Kidney epithelial cell (primary cell): ENCODE results near the gene ZNF512B. TPM values are rescaled to one million over a fixed set of nuclear protein-coding genes. Genes with fewer than 3 reads are reported as not detected.
"Not testable (repeated sequence)": the region's sequence is repeated elsewhere in the genome, so short reads cannot be mapped to it uniquely, and the experiment has no call there.

Experiments
- DNase-seq: peaks from one replicate; pipeline ENCODE4 v3.0.0-alpha.2; 2010; ENCODE audit warnings: low read depth
- H3K27me3 ChIP-seq: 2 replicates; pipeline ENCODE4 v1.6.0; 2011; ENCODE audit warnings: low read length; ENCODE audit not compliant: control insufficient read depth, insufficient read depth
- H3K36me3 ChIP-seq: 2 replicates; pipeline ENCODE4 v1.5.1; 2011; ENCODE audit warnings: low read length; ENCODE audit not compliant: control insufficient read depth, insufficient read depth
- H3K4me3 ChIP-seq: 2 replicates; pipeline ENCODE4 v1.5.1; 2011; ENCODE audit warnings: low read depth, mild to moderate bottlenecking, control low read depth, low read length
- CTCF ChIP-seq: IDR thresholded peaks from 2 replicates; pipeline ENCODE4 v1.5.1; 2011; ENCODE audit warnings: mild to moderate bottlenecking, moderate library complexity, low read length, control low read depth, inconsistent platforms; ENCODE audit not compliant: insufficient read depth, poor library complexity, severe bottlenecking
- total RNA-seq: library from RNA; depleted of rRNA; stranded (reverse); fragments of >200 nt; gene quantifications from 2 replicates; pipeline ENCODE4 v1.2.3, GENCODE V29; 2015

ZNF512B gene
- 10.8 TPM in 2 replicates for total RNA-seq

- TF ChIP-seq CTCF: no peak
- no peak for DNase-seq
- peaks cover 2% of the 10 kb centered on the region for H3K36me3 ChIP-seq
Measured at GRCh38 chr20:63969838-63970713, at the start of gene ZNF512B. Gene ZNF512B, minus strand, starts transcription at chr20:63969930. Its CDS starts 1,980 bp downstream, at chr20:63967950.

GRCh38 chr20:64015635-64016034, 45.9 kb upstream of the ZNF512B start:
- Histone ChIP-seq H3K36me3 (peaks cover 2% of the 10 kb centered on the region), H3K27me3 (no peaks in the 10 kb centered on the region), H3K4me3 (no peak overlapping the region)
- TF ChIP-seq CTCF: no peak
- DNase-seq: no peak

More at GRCh38 chr20:63969838-63970713, at the start of gene ZNF512B:
- no peaks in the 10 kb centered on the region for H3K27me3 ChIP-seq
- peak within 1 kb of the TSS; percentile 51 for H3K4me3 ChIP-seq

- DNase-seq, H3K4me3 ChIP-seq, H3K27me3 ChIP-seq, H3K36me3 ChIP-seq: not testable (repeated sequence)
Measured at GRCh38 chr20:64012385-64013154, 42.8 kb upstream of the ZNF512B start.

GRCh38 chr20:64011366-64011779, 41.6 kb upstream of the ZNF512B start:
- no peak for DNase-seq
- H3K36me3 ChIP-seq: peaks cover 6% of the 10 kb centered on the region
- no peaks in the 10 kb centered on the region for H3K27me3 ChIP-seq
- H3K4me3 ChIP-seq: no peak overlapping the region
- TF ChIP-seq CTCF: no peak

- no peak for DNase-seq
- TF ChIP-seq CTCF: no peak
- H3K27me3 ChIP-seq: no peaks in the 10 kb centered on the region
- H3K4me3 ChIP-seq: no peak overlapping the region
- peaks cover 6% of the 10 kb centered on the region for H3K36me3 ChIP-seq
Measured at GRCh38 chr20:64010711-64011237, 41.0 kb upstream of the ZNF512B start.

GRCh38 chr20:64009811-64010387, 40.2 kb upstream of the ZNF512B start:
- no peak for DNase-seq
- TF ChIP-seq CTCF: no peak
- Histone ChIP-seq H3K4me3 (no peak overlapping the region), H3K27me3 (no peaks in the 10 kb centered on the region), H3K36me3 (peaks cover 6% of the 10 kb centered on the region)
